Lower leg skin (tissue), 4 donors: ENCODE data around the gene SH3BP5L. TPM values are rescaled to one million over a fixed set of nuclear protein-coding genes. Genes with fewer than 3 reads are reported as not detected.

Experiments
- DNase-seq, 2 donors: peaks; one replicate each; pipeline ENCODE4 v3.0.0-alpha.2; 2019; ENCODE audit warnings: low spot score in 2 of 2
- H3K4me3 ChIP-seq: fragments of 200-600 bp; sonication (generic); 2 replicates; pipeline ENCODE4 v1.5.1; 2017; ENCODE audit warnings: mild to moderate bottlenecking, low read depth; ENCODE audit not compliant: poor library complexity, severe bottlenecking
- CTCF ChIP-seq, 3 donors: fragments of 450-650 bp; IDR thresholded peaks; one replicate each; pipeline ENCODE4 v1.5.1; 2016; ENCODE audit warnings: antibody characterized with exemption in 3 of 3, mild to moderate bottlenecking in 3 of 3, moderate library complexity in 2 of 3
- POLR2A ChIP-seq, 2 donors: fragments of 450-650 bp; IDR thresholded peaks; one replicate each; pipeline ENCODE4 v1.6.1; 2016 to 2017; ENCODE audit warnings: antibody characterized with exemption in 2 of 2, mild to moderate bottlenecking in 1 of 2, moderate library complexity in 1 of 2
- WGBS, 2 donors: methylation state at CpG; one replicate each; pipeline ENCODE4 v1.1.5; 2018; 5-methylcytosine and 5-hydroxymethylcytosine counted together
- intact Hi-C: fragments of 100-400 bp; cut with DNase I; formaldehyde crosslinking; loops from one replicate; pipeline ENCODE4 v1.15.0; 2023; ENCODE audit warnings: low total_unique reads
- total RNA-seq, 4 donors: library from RNA; depleted of rRNA; stranded (reverse); fragments of >200 nt; gene quantifications; one replicate each; pipeline ENCODE4 v1.1.0, GENCODE V29; 2016

Gene SH3BP5L
- total RNA-seq, 4 donors from 2014 or later: 31.4 to 45.4 (median 33.9) TPM

GRCh38 chr1:248843687-248844086 is 18.0 kb upstream of the SH3BP5L start:
- 82 to 85% methylated on average over 3 of the region's 3 CpGs for WGBS, 2 donors

GRCh38 chr1:248842781-248843331 is 17.1 kb upstream of the SH3BP5L start:
- TF ChIP-seq POLR2A (IDR thresholded peaks at IDR 0.05): no peak
- no peak for TF ChIP-seq CTCF (IDR thresholded peaks at IDR 0.05)
- 52 to 57% methylated on average over 8 of the region's 8 CpGs for WGBS, 2 donors
- no peak overlapping the region for H3K4me3 ChIP-seq
- peak in 1 of 2 donors; percentile 68 for DNase-seq
- intact Hi-C loops: no loop called here

More at GRCh38 chr1:248843687-248844086, 18.0 kb upstream of the SH3BP5L start:
- TF ChIP-seq POLR2A (IDR thresholded peaks at IDR 0.05) (no peak), CTCF (IDR thresholded peaks at IDR 0.05) (no peak)
- no peak overlapping the region for H3K4me3 ChIP-seq
- intact Hi-C loops: no loop called here
- DNase-seq: peak in 1 of 2 donors; percentile 20

GRCh38 chr1:248841702-248842395 is 16.1 kb upstream of the SH3BP5L start:
- TF ChIP-seq CTCF (IDR thresholded peaks at IDR 0.05): no peak
- no peak for TF ChIP-seq POLR2A (IDR thresholded peaks at IDR 0.05)
- no peak overlapping the region for H3K4me3 ChIP-seq
- DNase-seq: peak in 1 of 2 donors; percentile 82
- intact Hi-C loops: no loop called here
- 32 to 39% methylated on average over 12 of the region's 12 CpGs for WGBS, 2 donors

- H3K4me3 ChIP-seq: no peak overlapping the region
- no peak for TF ChIP-seq CTCF (IDR thresholded peaks at IDR 0.05)
- TF ChIP-seq POLR2A (IDR thresholded peaks at IDR 0.05): no peak
- WGBS, 2 donors: 86 to 90% methylated on average over 4 of the region's 4 CpGs
- DNase-seq: peak in 1 of 2 donors; percentile 43
- intact Hi-C loops: no loop called here
Measured at GRCh38 chr1:248840946-248841345, 15.2 kb upstream of the SH3BP5L start.

GRCh38 chr1:248839168-248839555 is 13.4 kb upstream of the SH3BP5L start:
- intact Hi-C loops: no loop called here
- TF ChIP-seq CTCF (IDR thresholded peaks at IDR 0.05): no peak
- TF ChIP-seq POLR2A (IDR thresholded peaks at IDR 0.05): no peak
- 9 to 13% methylated on average over 10 of the region's 10 CpGs for WGBS, 2 donors
- peak overlapping the region; percentile 76 for H3K4me3 ChIP-seq
- DNase-seq: no peak
